Gastrocnemius medialis (tissue), 4 donors: ENCODE results near the gene CA9.

ENCODE experiments used
- CTCF ChIP-seq, 5 experiments: fragments of 450-650 bp in 3 of 5; fragments of 200-600 bp in 2 of 5; sonication (generic) in 2 of 5; IDR thresholded peaks in 4 of 5; conservative IDR thresholded peaks in 1 of 5; 1 replicate in 4 of 5; 2 replicates in 1 of 5; pipeline ENCODE4 v1.5.1; 2016 to 2019; ENCODE audit warnings: antibody characterized with exemption in 5 of 5, mild to moderate bottlenecking in 3 of 5, moderate library complexity in 3 of 5
- POLR2A ChIP-seq, 2 donors: fragments of 450-650 bp; IDR thresholded peaks; one replicate each; pipeline ENCODE4 v1.6.1; 2017; ENCODE audit warnings: antibody characterized with exemption in 2 of 2, mild to moderate bottlenecking in 2 of 2, moderate library complexity in 2 of 2

GRCh38 chr9:35669331-35670145 lies 4.2 kb upstream of the CA9 start:
- TF ChIP-seq CTCF (IDR thresholded peaks at IDR 0.05 in 4 of 5, conservative IDR thresholded peaks at IDR 0.05 in 1 of 5) (no peak), POLR2A (IDR thresholded peaks at IDR 0.05) (no peak)
